Thymus (tissue), 11 donors: Measurements from ENCODE around the gene TRAPPC2. TPM values are rescaled to one million over a fixed set of nuclear protein-coding genes. Genes with fewer than 3 reads are reported as not detected.

Source experiments
- DNase-seq, 9 donors: peaks; one replicate each; pipeline ENCODE4 v3.0.0-alpha.2; 2013; ENCODE audit warnings: low spot score in 9 of 9, low read depth in 6 of 9, missing footprints in 1 of 9
- H3K27ac ChIP-seq, 2 donors: one replicate each; pipeline ENCODE4 v1.5.1; 2013; ENCODE audit warnings: control low read depth in 1 of 2, low read depth in 1 of 2, low read length in 1 of 2, mild to moderate bottlenecking in 1 of 2, moderate library complexity in 1 of 2
- H3K27me3 ChIP-seq, 2 donors: one replicate each; pipeline ENCODE4 v1.5.1; 2013; ENCODE audit warnings: low read length in 1 of 2; ENCODE audit not compliant: control insufficient read depth in 2 of 2, insufficient read depth in 1 of 2
- H3K36me3 ChIP-seq, 2 donors: one replicate each; pipeline ENCODE4 v1.5.1; 2013; ENCODE audit warnings: low read length in 1 of 2, mild to moderate bottlenecking in 1 of 2, moderate library complexity in 1 of 2; ENCODE audit not compliant: control insufficient read depth in 2 of 2, insufficient read depth in 2 of 2
- H3K4me1 ChIP-seq, 2 donors: one replicate each; pipeline ENCODE4 v1.5.1; 2013; ENCODE audit warnings: low read length in 2 of 2; ENCODE audit not compliant: control insufficient read depth in 2 of 2, insufficient read depth in 2 of 2
- H3K4me3 ChIP-seq, 2 donors: one replicate each; pipeline ENCODE4 v1.5.1; 2013; ENCODE audit warnings: low read length in 2 of 2, control low read depth in 1 of 2, mild to moderate bottlenecking in 1 of 2
- H3K9me3 ChIP-seq, 2 donors: one replicate each; pipeline ENCODE4 v1.5.1; 2013; ENCODE audit warnings: low read length in 1 of 2, mild to moderate bottlenecking in 1 of 2; ENCODE audit not compliant: control insufficient read depth in 2 of 2, insufficient read depth in 1 of 2
- WGBS: extraction: QIAGEN DNeasy Blood & Tissue Kit; methylation state at CpG from one replicate; pipeline ENCODE4 v1.1.7; 2013; 5-methylcytosine and 5-hydroxymethylcytosine counted together
- polyA plus RNA-seq: library from polyadenylated mRNA; stranded (reverse); fragments of 200-250 nt; gene quantifications from one replicate; pipeline ENCODE4 v1.2.3, GENCODE V29; 2013
- total RNA-seq: library from RNA; stranded (reverse); fragments of 120-200 nt; gene quantifications from one replicate; pipeline ENCODE4 v1.2.4, GENCODE V29; 2013
- donor health status: healthy.

Gene TRAPPC2
- total and polyA plus RNA-seq, 2 donors = 15.2 to 21.0 TPM

GRCh38 chrX:13697976-13698375, 36.4 kb downstream of the TRAPPC2 start:
- H3K4me3 ChIP-seq = no peak overlapping the region
- 76% methylated on average over 1 of the region's 1 CpG for WGBS
- H3K27me3 ChIP-seq = peaks cover 0 to 10% of the 10 kb centered on the region in 2 donors
- no peak overlapping the region for H3K27ac ChIP-seq
- H3K36me3 ChIP-seq = no peaks in the 10 kb centered on the region
- no peak for DNase-seq
- peaks cover 0 to 3% of the 10 kb centered on the region in 2 donors for H3K4me1 ChIP-seq
- no peaks in the 10 kb centered on the region for H3K9me3 ChIP-seq

DNA sequence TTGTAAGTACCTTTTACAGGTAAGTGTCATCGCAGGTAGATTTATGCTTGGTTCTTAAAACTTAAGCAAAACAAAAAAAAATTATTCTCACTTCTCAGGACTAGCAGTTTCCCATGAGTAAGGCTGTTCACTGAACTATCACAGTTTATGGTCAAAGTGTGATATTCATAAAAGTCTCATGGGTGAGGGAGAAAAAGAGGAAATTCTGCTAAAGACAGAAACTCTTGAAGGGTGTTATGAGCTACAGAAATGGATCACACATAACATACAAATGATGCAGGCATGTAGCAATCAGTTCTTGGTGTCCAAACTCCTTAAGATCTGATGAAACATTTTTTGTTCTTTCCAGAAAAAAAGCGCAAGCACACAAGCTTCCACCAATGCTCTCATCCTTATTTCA, 37.0 kb downstream of the TRAPPC2 start:
- Histone ChIP-seq H3K27me3 (peaks cover 0 to 10% of the 10 kb centered on the region in 2 donors), H3K36me3 (no peaks in the 10 kb centered on the region), H3K9me3 (no peaks in the 10 kb centered on the region), H3K4me1 (peaks cover 0 to 3% of the 10 kb centered on the region in 2 donors), H3K27ac (no peak overlapping the region), H3K4me3 (no peak overlapping the region)
- WGBS = 92% methylated on average over 2 of the region's 2 CpGs
- no peak for DNase-seq

DNA sequence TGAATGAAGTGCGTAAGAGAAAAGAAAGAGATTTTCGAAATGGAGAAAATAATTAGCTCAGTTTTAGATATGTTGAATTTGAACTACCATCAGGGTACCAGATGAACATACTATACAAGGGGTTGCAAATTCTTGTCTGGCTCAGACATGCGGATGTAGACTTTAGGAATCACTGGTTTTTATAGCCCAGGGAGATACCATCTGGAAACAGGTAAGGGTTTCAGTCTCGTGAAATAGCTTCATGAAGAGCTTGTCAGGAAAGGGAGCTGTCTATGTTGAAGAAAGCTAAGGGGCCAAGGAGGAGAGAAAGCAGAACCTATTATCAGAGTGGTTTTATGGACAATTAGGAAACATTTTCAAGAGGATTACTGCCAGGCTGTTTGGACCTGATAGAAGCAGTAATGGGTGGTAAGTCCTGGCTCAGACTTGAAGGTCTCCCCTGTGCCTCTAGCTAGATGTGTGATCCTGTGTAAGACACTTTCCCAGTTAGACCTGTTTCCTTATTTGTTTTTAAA, 38.8 kb downstream of the TRAPPC2 start:
- Histone ChIP-seq H3K27me3 (peaks cover 0 to 13% of the 10 kb centered on the region in 2 donors), H3K9me3 (no peaks in the 10 kb centered on the region), H3K27ac (no peak overlapping the region), H3K4me3 (no peak overlapping the region), H3K4me1 (peaks cover 0 to 4% of the 10 kb centered on the region in 2 donors), H3K36me3 (no peaks in the 10 kb centered on the region)
- 98% methylated on average over 4 of the region's 4 CpGs for WGBS
- no peak for DNase-seq

DNA sequence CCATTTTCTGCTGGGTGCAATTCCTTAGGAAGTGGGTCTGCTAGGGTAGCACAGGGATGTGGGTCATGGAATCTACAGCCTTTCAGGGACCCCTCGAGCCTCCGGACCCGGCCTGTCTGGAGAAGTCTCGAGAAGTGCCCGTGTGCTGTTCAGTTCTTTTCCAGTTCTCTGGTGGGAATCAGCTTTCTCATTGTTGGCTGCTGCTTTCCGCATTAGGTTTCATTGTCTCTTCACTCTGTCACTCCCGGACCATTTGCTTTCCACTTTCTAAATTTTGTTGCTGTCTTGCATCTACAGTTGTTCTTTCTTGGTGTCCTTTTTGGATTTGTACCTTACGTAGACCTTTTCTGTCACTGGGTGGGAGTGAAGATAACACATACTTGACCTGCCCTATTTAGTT, 39.4 kb downstream of the TRAPPC2 start:
- no peaks in the 10 kb centered on the region for H3K36me3 ChIP-seq
- no peak overlapping the region for H3K4me3 ChIP-seq
- no peak for DNase-seq
- H3K27ac ChIP-seq = no peak overlapping the region
- WGBS = 95% methylated on average over 8 of the region's 8 CpGs
- no peaks in the 10 kb centered on the region for H3K9me3 ChIP-seq
- H3K4me1 ChIP-seq = peaks cover 0 to 7% of the 10 kb centered on the region in 2 donors
- peaks cover 0 to 15% of the 10 kb centered on the region in 2 donors for H3K27me3 ChIP-seq

DNA sequence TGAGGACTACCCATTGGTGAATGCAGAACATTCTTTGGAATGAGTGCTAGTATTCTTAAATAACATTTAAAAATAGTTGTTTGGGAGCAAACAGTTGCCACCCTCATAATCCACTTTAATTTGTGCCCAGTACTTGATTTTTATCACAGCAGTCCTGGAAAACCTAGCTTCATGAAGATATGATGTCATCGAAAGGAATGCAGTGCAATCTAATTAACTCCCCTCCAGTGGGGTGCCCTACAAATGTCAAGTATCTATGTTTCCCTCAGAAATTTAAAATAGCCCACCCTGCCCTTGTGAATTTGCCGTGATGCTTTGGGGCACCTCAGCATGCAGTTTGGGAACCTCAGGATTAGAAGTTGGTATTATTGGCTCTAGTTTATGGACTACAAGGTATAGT, 40.1 kb downstream of the TRAPPC2 start:
- no peaks in the 10 kb centered on the region for H3K9me3 ChIP-seq
- DNase-seq = no peak
- peaks cover 0 to 20% of the 10 kb centered on the region in 2 donors for H3K27me3 ChIP-seq
- 97% methylated on average over 2 of the region's 2 CpGs for WGBS
- H3K4me1 ChIP-seq = peaks cover 0 to 7% of the 10 kb centered on the region in 2 donors
- H3K36me3 ChIP-seq = no peaks in the 10 kb centered on the region
- H3K4me3 ChIP-seq = no peak overlapping the region
- H3K27ac ChIP-seq = no peak overlapping the region

DNA sequence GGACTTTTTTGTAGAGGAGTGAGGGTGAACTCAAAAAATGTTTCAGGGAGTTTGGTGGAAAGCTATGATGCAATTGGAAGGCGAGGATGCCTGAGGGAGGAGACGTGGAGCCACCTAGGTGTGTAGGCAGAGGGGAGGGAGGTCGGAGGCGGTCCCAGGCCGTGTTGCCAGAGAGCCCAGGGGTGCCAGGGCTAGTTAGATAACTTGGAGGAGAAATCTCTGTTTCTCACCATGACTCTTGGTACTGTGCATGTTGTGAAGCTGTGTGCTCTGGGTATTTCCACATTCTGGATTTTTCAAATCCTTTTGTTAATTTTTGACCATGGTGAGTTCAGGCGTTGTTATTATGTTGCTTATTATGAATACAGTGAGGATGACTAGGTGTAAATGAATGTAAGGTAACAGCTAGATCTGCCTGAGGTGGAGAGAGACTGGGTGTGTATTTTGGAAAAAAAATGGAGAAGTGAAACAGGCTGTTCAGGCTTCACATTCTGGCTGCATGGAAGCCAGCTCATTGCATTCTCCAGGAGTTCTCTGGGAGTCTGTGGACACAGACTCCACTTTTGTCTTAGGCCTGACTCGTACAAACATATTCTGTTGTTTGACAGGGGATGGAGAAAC, 41.0 kb downstream of the TRAPPC2 start:
- H3K36me3 ChIP-seq = no peaks in the 10 kb centered on the region
- no peak for DNase-seq
- peaks cover 0 to 27% of the 10 kb centered on the region in 2 donors for H3K27me3 ChIP-seq
- H3K4me1 ChIP-seq = peaks cover 0 to 7% of the 10 kb centered on the region in 2 donors
- H3K9me3 ChIP-seq = no peaks in the 10 kb centered on the region
- H3K4me3 ChIP-seq = no peak overlapping the region
- WGBS = 91% methylated on average over 7 of the region's 7 CpGs
- no peak overlapping the region for H3K27ac ChIP-seq

GRCh38 chrX:13692771-13693231, 41.6 kb downstream of the TRAPPC2 start:
- no peak for DNase-seq
- Histone ChIP-seq H3K27me3 (peaks cover 0 to 27% of the 10 kb centered on the region in 2 donors), H3K4me1 (peaks cover 0 to 9% of the 10 kb centered on the region in 2 donors), H3K36me3 (no peaks in the 10 kb centered on the region), H3K27ac (no peak overlapping the region), H3K9me3 (no peaks in the 10 kb centered on the region), H3K4me3 (no peak overlapping the region)
- WGBS = 93% methylated on average over 5 of the region's 5 CpGs

DNA sequence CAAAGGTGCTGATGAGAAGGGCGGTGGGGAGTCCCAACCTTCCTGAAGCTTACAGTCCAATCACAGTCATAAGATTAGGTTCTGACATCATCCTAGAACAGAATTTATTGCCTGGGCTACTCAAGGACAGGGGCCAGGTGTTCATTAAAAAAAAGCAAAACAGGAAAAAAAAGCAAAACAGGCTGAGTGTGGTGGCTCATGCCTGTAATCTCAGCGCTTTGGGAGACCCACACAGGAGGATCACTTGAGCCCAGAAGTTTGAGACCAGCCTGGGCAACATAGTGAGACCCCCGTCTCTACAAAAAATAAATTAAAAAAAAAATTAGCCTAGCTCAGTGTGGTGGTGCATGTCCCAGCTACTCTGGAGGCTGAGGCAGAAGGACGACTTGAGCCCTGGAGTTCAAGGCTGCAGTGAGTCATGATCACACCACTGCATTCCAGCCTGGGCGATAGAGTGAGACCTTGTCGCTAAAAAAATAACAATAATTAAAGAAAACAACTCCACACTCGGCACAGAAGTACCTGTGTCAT, 42.5 kb downstream of the TRAPPC2 start:
- DNase-seq = no peak
- 97% methylated on average over 7 of the region's 7 CpGs for WGBS
- Histone ChIP-seq H3K36me3 (no peaks in the 10 kb centered on the region), H3K9me3 (no peaks in the 10 kb centered on the region), H3K27me3 (peaks cover 0 to 27% of the 10 kb centered on the region in 2 donors), H3K27ac (no peak overlapping the region), H3K4me3 (no peak overlapping the region), H3K4me1 (peaks cover 0 to 9% of the 10 kb centered on the region in 2 donors)

DNA sequence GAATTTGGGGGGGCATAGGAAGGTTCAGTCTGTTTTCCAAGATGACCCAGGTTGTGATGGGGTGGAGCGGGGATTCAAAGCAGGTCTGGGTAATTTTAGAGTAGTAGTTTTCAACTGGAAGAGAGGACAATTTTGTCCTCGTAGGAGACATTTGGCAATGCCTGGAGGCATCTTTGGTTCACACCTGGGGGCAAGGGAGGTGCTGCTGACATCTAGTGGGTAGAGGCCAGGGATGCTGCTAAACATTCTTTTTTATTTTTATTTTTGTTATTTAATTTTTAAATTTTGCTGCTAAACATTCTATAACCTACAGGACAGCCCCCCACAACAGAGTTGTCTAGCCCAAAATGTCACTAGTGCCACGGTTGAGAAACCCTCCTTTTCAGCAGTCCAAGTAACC, 43.6 kb downstream of the TRAPPC2 start:
- H3K36me3 ChIP-seq = no peaks in the 10 kb centered on the region
- H3K27ac ChIP-seq = no peak overlapping the region
- peaks cover 0 to 9% of the 10 kb centered on the region in 2 donors for H3K4me1 ChIP-seq
- peaks cover 0 to 27% of the 10 kb centered on the region in 2 donors for H3K27me3 ChIP-seq
- no peak for DNase-seq
- H3K4me3 ChIP-seq = no peak overlapping the region
- H3K9me3 ChIP-seq = no peaks in the 10 kb centered on the region
- WGBS = 88% methylated on average over 3 of the region's 3 CpGs
